DOHH2 (cell line): Measurements from ENCODE around the gene PAOX.
"Not testable (repeated sequence)": the region's sequence is repeated elsewhere in the genome, so short reads cannot be mapped to it uniquely, and the experiment has no call there.

Experiments
- H3F3A ChIP-seq: fragments of 200-600 bp; sonication (generic), shearing (Covaris generic); 2 replicates; pipeline ENCODE4 v1.6.0; 2016; ENCODE audit warnings: antibody characterized with exemption, mild to moderate bottlenecking; ENCODE audit not compliant: control insufficient read depth, insufficient read depth
- H3K27ac ChIP-seq: fragments of 200-600 bp; sonication (generic); 2 replicates; pipeline ENCODE4 v1.5.1; 2014; ENCODE audit warnings: low read depth, mild to moderate bottlenecking, low read length, moderate library complexity
- H3K27me3 ChIP-seq: fragments of 200-600 bp; sonication (generic); 2 replicates; pipeline ENCODE4 v1.6.1; 2014; ENCODE audit warnings: mild to moderate bottlenecking, low read length, mixed read lengths; ENCODE audit not compliant: control insufficient read depth
- H3K36me3 ChIP-seq: fragments of 200-600 bp; sonication (generic); 2 replicates; pipeline ENCODE4 v1.6.1; 2014; ENCODE audit warnings: mild to moderate bottlenecking, low read length, moderate library complexity, mixed read lengths; ENCODE audit not compliant: control insufficient read depth
- H3K4me1 ChIP-seq: fragments of 200-600 bp; sonication (generic); 2 replicates; pipeline ENCODE4 v1.6.1; 2014; ENCODE audit warnings: mild to moderate bottlenecking, low read length, mixed read lengths; ENCODE audit not compliant: control insufficient read depth
- H3K4me2 ChIP-seq: fragments of 200-600 bp; sonication (generic); 2 replicates; pipeline ENCODE4 v1.6.0; 2014; ENCODE audit warnings: mild to moderate bottlenecking, low read length, moderate library complexity
- H3K4me3 ChIP-seq: fragments of 200-600 bp; sonication (generic); 2 replicates; pipeline ENCODE4 v1.5.1; 2014; ENCODE audit warnings: mild to moderate bottlenecking, low read length, mixed read lengths
- H3K79me2 ChIP-seq: fragments of 200-600 bp; sonication (generic); 2 replicates; pipeline ENCODE4 v1.6.1; 2014; ENCODE audit warnings: mild to moderate bottlenecking, low read length, mixed read lengths; ENCODE audit not compliant: control insufficient read depth
- H3K9me2 ChIP-seq: fragments of 200-600 bp; sonication (generic); replicated peaks from 2 replicates; pipeline ENCODE4 v1.6.1; 2014; ENCODE audit warnings: mild to moderate bottlenecking, low read length, mixed read lengths; ENCODE audit not compliant: control insufficient read depth
- H3K9me3 ChIP-seq: fragments of 200-600 bp; sonication (generic); 2 replicates; pipeline ENCODE4 v1.6.1; 2014; ENCODE audit warnings: antibody characterized with exemption, low read length, mixed read lengths; ENCODE audit not compliant: control insufficient read depth, insufficient read depth
- H4K20me1 ChIP-seq: fragments of 200-600 bp; sonication (generic); 2 replicates; pipeline ENCODE4 v1.6.0; 2014; ENCODE audit warnings: low read depth, mild to moderate bottlenecking, antibody characterized with exemption, low read length, moderate library complexity; ENCODE audit not compliant: control insufficient read depth, insufficient read depth
- CTCF ChIP-seq: fragments of 200-600 bp; sonication (generic); IDR thresholded peaks from one replicate; pipeline ENCODE4 v1.5.1; 2014; ENCODE audit warnings: antibody characterized with exemption, mild to moderate bottlenecking, low read depth, low read length; ENCODE audit not compliant: poor library complexity, severe bottlenecking
- EZH2phosphoT487 ChIP-seq: fragments of 200-600 bp; sonication (generic); IDR thresholded peaks from 2 replicates; pipeline ENCODE4 v1.6.1; 2017; ENCODE audit warnings: borderline replicate concordance, mild to moderate bottlenecking, antibody characterized with exemption, low read length, moderate library complexity, mixed read lengths

The PAOX gene

GRCh38 chr10:133384071-133384470 lies 5.0 kb downstream of the PAOX start:
- Histone ChIP-seq H3K27me3 (peaks cover 10% of the 10 kb centered on the region; the same call in 1 of the 2 replicates), H3K79me2 (peaks cover 6% of the 10 kb centered on the region), H3K27ac (no peak overlapping the region), H3K4me3 (no peak overlapping the region), H3K4me1 (peaks cover 18% of the 10 kb centered on the region), H3K9me3 (no peaks in the 10 kb centered on the region), H3F3A (peaks cover under 1% of the 10 kb centered on the region), H3K9me2 (no peaks in the 10 kb centered on the region), H3K4me2 (no peak overlapping the region), H4K20me1 (no peaks in the 10 kb centered on the region), H3K36me3 (peaks cover 4% of the 10 kb centered on the region; the same call in 1 of the 2 replicates)
- TF ChIP-seq CTCF: no peak
- no peak for TF ChIP-seq EZH2phosphoT487

- TF ChIP-seq EZH2phosphoT487 (no peak), CTCF (no peak)
- Histone ChIP-seq H3K4me3 (no peak overlapping the region), H3K36me3 (peaks cover 11% of the 10 kb centered on the region), H3K4me1 (peaks cover 22% of the 10 kb centered on the region), H3K27ac (no peak overlapping the region), H3K9me3 (no peaks in the 10 kb centered on the region), H3K4me2 (no peak overlapping the region), H3K9me2 (no peaks in the 10 kb centered on the region), H4K20me1 (no peaks in the 10 kb centered on the region), H3F3A (peaks cover 12% of the 10 kb centered on the region), H3K27me3 (peaks cover 2% of the 10 kb centered on the region; the same call in 1 of the 2 replicates), H3K79me2 (peaks cover 6% of the 10 kb centered on the region)
These were observed 6.2 kb downstream of the PAOX start for GRCh38 chr10:133385214-133385613.

GRCh38 chr10:133386951-133387350 lies 7.9 kb downstream of the PAOX start:
- not testable (repeated sequence) for H3K9me2 ChIP-seq, H4K20me1 ChIP-seq, H3K27ac ChIP-seq, H3K9me3 ChIP-seq, H3K27me3 ChIP-seq, H3K79me2 ChIP-seq, H3K4me3 ChIP-seq, H3K4me2 ChIP-seq
- Histone ChIP-seq H3K4me1 (peaks cover 39% of the 10 kb centered on the region), H3K36me3 (peaks cover 21% of the 10 kb centered on the region), H3F3A (peaks cover 17% of the 10 kb centered on the region)

- Histone ChIP-seq H3K27ac (peak overlapping the region; percentile 97), H3F3A (peaks cover 17% of the 10 kb centered on the region), H3K36me3 (peaks cover 21% of the 10 kb centered on the region), H3K9me2 (no peaks in the 10 kb centered on the region), H4K20me1 (no peaks in the 10 kb centered on the region), H3K4me3 (peak overlapping the region; percentile 83), H3K9me3 (no peaks in the 10 kb centered on the region), H3K4me1 (peaks cover 54% of the 10 kb centered on the region), H3K79me2 (peaks cover 6% of the 10 kb centered on the region), H3K4me2 (peak overlapping the region; percentile 84), H3K27me3 (no peaks in the 10 kb centered on the region)
- TF ChIP-seq CTCF: no peak
- TF ChIP-seq EZH2phosphoT487: no peak
These were observed 9.3 kb downstream of the PAOX start for GRCh38 chr10:133388236-133388972.
